Measurements from ENCODE around the gene EPHA2. TPM values are rescaled to one million over a fixed set of nuclear protein-coding genes. Genes with fewer than 3 reads are reported as not detected.
"Not testable (repeated sequence)": the region's sequence is repeated elsewhere in the genome, so short reads cannot be mapped to it uniquely, and the experiment has no call there.

The EPHA2 gene
- total RNA-seq, 2 donors from 2014 or later: 19.5 to 26.7 TPM

- no peak for ATAC-seq
- WGBS, 2 donors: 62 to 82% methylated on average over 10 to 13 of the region's 13 CpGs
- intact Hi-C loops (cut with DNase I): no loop called here
Observed at GRCh38 chr1:16168622-16169360, 12.9 kb upstream of the EPHA2 start.

GRCh38 chr1:16168144-16168495 lies 12.3 kb upstream of the EPHA2 start:
- intact Hi-C loops (cut with DNase I); H3K27me3 ChIP-seq; DNase-seq; H3K4me3 ChIP-seq; H3K36me3 ChIP-seq (replicated peaks in 1 of 2; ENCODE audit: insufficient read depth in 1 of 2, low read depth in 2 of 2); ATAC-seq; H3K9me3 ChIP-seq: not testable (repeated sequence)
- H3K4me1 ChIP-seq: peaks cover 31% of the 10 kb centered on the region
- peak overlapping the region in 1 of 4 donors; percentile 69 for H3K27ac ChIP-seq
- 62 to 63% methylated on average over 10 of the region's 10 CpGs for WGBS, 2 donors

More at GRCh38 chr1:16168622-16169360, 12.9 kb upstream of the EPHA2 start:
- Histone ChIP-seq H3K27ac (no peak overlapping the region), H3K4me3 (no peak overlapping the region), H3K9me3 (no peaks in the 10 kb centered on the region), H3K4me1 (peaks cover 38% of the 10 kb centered on the region), H3K27me3 (no peaks in the 10 kb centered on the region), H3K36me3 (replicated peaks in 1 of 2; ENCODE audit: insufficient read depth in 1 of 2, low read depth in 2 of 2) (no peaks in the 10 kb centered on the region)
- no peak for TF ChIP-seq POLR2A (IDR thresholded peaks at IDR 0.05)
- no peak for TF ChIP-seq CTCF (IDR thresholded peaks at IDR 0.05)
- DNase-seq: no peak

GRCh38 chr1:16167331-16168143 lies 11.7 kb upstream of the EPHA2 start:
- peak in 2 of 4 donors; percentile 51 to 59 for DNase-seq

GRCh38 chr1:16166117-16166516 lies 10.2 kb upstream of the EPHA2 start:
- Histone ChIP-seq H3K4me3 (no peak overlapping the region), H3K27ac (no peak overlapping the region), H3K27me3 (no peaks in the 10 kb centered on the region), H3K9me3 (no peaks in the 10 kb centered on the region), H3K36me3 (replicated peaks in 1 of 2; ENCODE audit: insufficient read depth in 1 of 2, low read depth in 2 of 2) (no peaks in the 10 kb centered on the region), H3K4me1 (peaks cover 24% of the 10 kb centered on the region)
- TF ChIP-seq CTCF (IDR thresholded peaks at IDR 0.05) (no peak), POLR2A (IDR thresholded peaks at IDR 0.05) (no peak)
- ATAC-seq (no peak), DNase-seq (no peak)
- intact Hi-C loops (cut with DNase I): no loop called here
- WGBS, 2 donors: 0 to 47% methylated on average over 1 to 2 of the region's 2 CpGs

More at GRCh38 chr1:16167331-16168143, 11.7 kb upstream of the EPHA2 start:
- peaks cover 27% of the 10 kb centered on the region for H3K4me1 ChIP-seq
- no peaks in the 10 kb centered on the region for H3K9me3 ChIP-seq
- intact Hi-C loops (cut with DNase I): no loop called here
- peak; percentile 57 for ATAC-seq
- 5 to 10% methylated on average over 22 to 60 of the region's 60 CpGs for WGBS, 2 donors
- no peaks in the 10 kb centered on the region for H3K36me3 ChIP-seq (replicated peaks in 1 of 2; ENCODE audit: insufficient read depth in 1 of 2, low read depth in 2 of 2)
- H3K27ac ChIP-seq: peak overlapping the region in 3 of 4 donors; percentile 37 to 69 (median 38)
- H3K4me3 ChIP-seq: no peak overlapping the region
- no peaks in the 10 kb centered on the region for H3K27me3 ChIP-seq
- TF ChIP-seq POLR2A (IDR thresholded peaks at IDR 0.05) (no peak), CTCF (IDR thresholded peaks at IDR 0.05) (no peak)

- Histone ChIP-seq H3K27me3 (no peaks in the 10 kb centered on the region), H3K27ac (peak overlapping the region; percentile 34 to 73 (median 68)), H3K4me3 (no peak overlapping the region), H3K4me1 (peaks cover 24% of the 10 kb centered on the region), H3K36me3 (replicated peaks in 1 of 2; ENCODE audit: insufficient read depth in 1 of 2, low read depth in 2 of 2) (no peaks in the 10 kb centered on the region), H3K9me3 (no peaks in the 10 kb centered on the region)
- 69 to 75% methylated on average over 7 of the region's 7 CpGs for WGBS, 2 donors
- no peak for ATAC-seq
- DNase-seq: no peak
- TF ChIP-seq CTCF (IDR thresholded peaks at IDR 0.05) (no peak), POLR2A (IDR thresholded peaks at IDR 0.05) (no peak)
- intact Hi-C loops (cut with DNase I): no loop called here
Observed at GRCh38 chr1:16165548-16165947, 9.7 kb upstream of the EPHA2 start.

Data from body of pancreas (tissue), 4 donors.